ENCODE results near the gene CS.

DNA sequence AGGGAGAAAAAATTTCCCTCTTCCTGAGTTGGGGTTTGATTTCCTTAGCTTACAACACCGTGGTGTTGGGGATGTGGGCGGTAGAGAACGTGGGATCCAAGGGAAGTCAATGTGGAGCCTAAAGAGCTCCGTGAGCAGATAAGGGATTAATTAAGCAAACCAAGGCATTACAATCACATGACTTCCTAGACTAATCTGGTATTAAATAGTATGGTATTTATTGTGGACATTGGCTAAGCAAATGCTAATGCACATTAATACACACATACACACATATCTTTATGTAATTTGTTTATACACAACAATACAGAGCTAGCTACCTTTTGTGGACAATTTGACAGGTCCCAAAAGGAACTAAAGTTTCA, 77.6 kb downstream of the CS start:
- TF ChIP-seq, protein P1, sequence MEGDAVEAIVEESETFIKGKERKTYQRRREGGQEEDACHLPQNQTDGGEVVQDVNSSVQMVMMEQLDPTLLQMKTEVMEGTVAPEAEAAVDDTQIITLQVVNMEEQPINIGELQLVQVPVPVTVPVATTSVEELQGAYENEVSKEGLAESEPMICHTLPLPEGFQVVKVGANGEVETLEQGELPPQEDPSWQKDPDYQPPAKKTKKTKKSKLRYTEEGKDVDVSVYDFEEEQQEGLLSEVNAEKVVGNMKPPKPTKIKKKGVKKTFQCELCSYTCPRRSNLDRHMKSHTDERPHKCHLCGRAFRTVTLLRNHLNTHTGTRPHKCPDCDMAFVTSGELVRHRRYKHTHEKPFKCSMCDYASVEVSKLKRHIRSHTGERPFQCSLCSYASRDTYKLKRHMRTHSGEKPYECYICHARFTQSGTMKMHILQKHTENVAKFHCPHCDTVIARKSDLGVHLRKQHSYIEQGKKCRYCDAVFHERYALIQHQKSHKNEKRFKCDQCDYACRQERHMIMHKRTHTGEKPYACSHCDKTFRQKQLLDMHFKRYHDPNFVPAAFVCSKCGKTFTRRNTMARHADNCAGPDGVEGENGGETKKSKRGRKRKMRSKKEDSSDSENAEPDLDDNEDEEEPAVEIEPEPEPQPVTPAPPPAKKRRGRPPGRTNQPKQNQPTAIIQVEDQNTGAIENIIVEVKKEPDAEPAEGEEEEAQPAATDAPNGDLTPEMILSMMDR (IDR thresholded peaks at IDR 0.05), result no peak
- no peak for TF ChIP-seq POLR2A (IDR thresholded peaks at IDR 0.05)

Measured in testis (tissue), 2 donors.